ENCODE measurements around the gene KCNK3.

- TF ChIP-seq CTCF (IDR thresholded peaks at IDR 0.05) = no peak
- no peak for TF ChIP-seq POLR2A (IDR thresholded peaks at IDR 0.05)
Measured at GRCh38 chr2:26716340-26716739, 23.8 kb downstream of the KCNK3 start.
